Thoracic aorta (tissue), 2 donors: ENCODE measurements around the gene GALR2. TPM values are rescaled to one million over a fixed set of nuclear protein-coding genes. Genes with fewer than 3 reads are reported as not detected.

Source experiments
- ATAC-seq: fragments of 150-250 bp; one replicate; pipeline ENCODE4 v1.8.0; 2017; ENCODE audit warnings: low read depth; ENCODE audit not compliant: insufficient number of reproducible peaks, low FRiP score
- DNase-seq: peaks from one replicate; pipeline ENCODE4 v3.0.0-alpha.2; 2020; ENCODE audit warnings: low spot score
- H3K27ac ChIP-seq, 2 donors: fragments of 200-600 bp; sonication (generic); 1 replicate in 1 of 2; 2 replicates in 1 of 2; pipeline ENCODE4 v1.5.1; 2016; ENCODE audit warnings: mild to moderate bottlenecking in 2 of 2, moderate library complexity in 2 of 2
- H3K27me3 ChIP-seq: fragments of 200-600 bp; sonication (generic); replicated peaks from 2 replicates; pipeline ENCODE4 v1.6.0; 2016; ENCODE audit warnings: mild to moderate bottlenecking; ENCODE audit not compliant: insufficient read depth
- H3K36me3 ChIP-seq: fragments of 200-600 bp; sonication (generic); one replicate; pipeline ENCODE4 v1.5.1; 2016
- H3K4me1 ChIP-seq, 2 donors: fragments of 200-600 bp; sonication (generic); 1 replicate in 1 of 2; 2 replicates in 1 of 2; pipeline versions ENCODE4 v1.5.1 to v1.6.0; 2016; ENCODE audit warnings: low read depth in 2 of 2, mild to moderate bottlenecking in 1 of 2; ENCODE audit not compliant: control insufficient read depth in 1 of 2
- H3K4me3 ChIP-seq: fragments of 200-600 bp; sonication (generic); 2 replicates; pipeline ENCODE4 v1.5.1; 2016; ENCODE audit warnings: mild to moderate bottlenecking
- H3K9me3 ChIP-seq: fragments of 200-600 bp; sonication (generic); 2 replicates; pipeline ENCODE4 v1.5.1; 2016
- CTCF ChIP-seq: fragments of 200-600 bp; sonication (generic); IDR thresholded peaks from one replicate; pipeline ENCODE4 v1.5.1; 2019; ENCODE audit warnings: antibody characterized with exemption
- total RNA-seq, 2 donors: library from RNA; depleted of rRNA; stranded (reverse); fragments of >200 nt; gene quantifications; one replicate each; pipeline versions ENCODE4 v1.1.0 to v1.2.3, GENCODE V29; 2016

The GALR2 gene
- 1 to 10 TPM in 1 of 2 donors, not detected in 1; 1.4 TPM for total RNA-seq

GRCh38 chr17:76074390-76075363 is at the start of gene GALR2:
TSS of gene GALR2 (plus strand) at chr17:76074781. CDS start at chr17:76074884, 103 bp downstream.
- DNase-seq, result no peak
- peaks cover 19 to 54% of the 10 kb centered on the region in 2 donors for H3K4me1 ChIP-seq
- TF ChIP-seq CTCF, result no peak
- no peak for ATAC-seq
- H3K4me3 ChIP-seq, result peak within 1 kb of the TSS; percentile 42
- H3K27me3 ChIP-seq, result peaks cover 13% of the 10 kb centered on the region
- H3K27ac ChIP-seq, result peak within 1 kb of the TSS in 1 of 2 donors; percentile 34
- H3K36me3 ChIP-seq, result no peaks in the 10 kb centered on the region
- no peaks in the 10 kb centered on the region for H3K9me3 ChIP-seq

GRCh38 chr17:76025294-76025693 is 49.3 kb upstream of the GALR2 start:
- H3K27ac ChIP-seq, result no peak overlapping the region
- no peak for DNase-seq
- ATAC-seq, result no peak
- H3K9me3 ChIP-seq, result no peaks in the 10 kb centered on the region
- H3K36me3 ChIP-seq, result no peaks in the 10 kb centered on the region
- no peaks in the 10 kb centered on the region for H3K27me3 ChIP-seq
- no peaks in the 10 kb centered on the region for H3K4me1 ChIP-seq
- TF ChIP-seq CTCF, result no peak
- H3K4me3 ChIP-seq, result no peak overlapping the region

GRCh38 chr17:76026714-76027158 is 47.8 kb upstream of the GALR2 start:
- no peak overlapping the region for H3K27ac ChIP-seq
- no peaks in the 10 kb centered on the region for H3K9me3 ChIP-seq
- ATAC-seq (no peak), DNase-seq (no peak)
- H3K27me3 ChIP-seq, result no peaks in the 10 kb centered on the region
- H3K36me3 ChIP-seq, result no peaks in the 10 kb centered on the region
- TF ChIP-seq CTCF, result no peak
- no peaks in the 10 kb centered on the region for H3K4me1 ChIP-seq
- H3K4me3 ChIP-seq, result no peak overlapping the region

GRCh38 chr17:76027159-76027839 is 47.3 kb upstream of the GALR2 start, which contains the start of gene EVPL:
TSS of gene EVPL (minus strand) at chr17:76027306. CDS start at chr17:76027198, 108 bp downstream.
- Histone ChIP-seq H3K4me3 (no peak within 1 kb of the TSS), H3K27me3 (no peaks in the 10 kb centered on the region), H3K36me3 (no peaks in the 10 kb centered on the region), H3K9me3 (no peaks in the 10 kb centered on the region), H3K27ac (no peak within 1 kb of the TSS), H3K4me1 (no peaks in the 10 kb centered on the region)
- TF ChIP-seq CTCF, result no peak
- DNase-seq, result no peak
- no peak for ATAC-seq
